OCI-LY7 (cell line): ENCODE measurements around the gene CCDC74A. TPM values are rescaled to one million over a fixed set of nuclear protein-coding genes. Genes with fewer than 3 reads are reported as not detected.
"Not testable (repeated sequence)": the region's sequence is repeated elsewhere in the genome, so short reads cannot be mapped to it uniquely, and the experiment has no call there.

Experiments
- BruUV-seq: library from RNA; stranded (reverse); fragments of 400-500 nt; replicated peaks from 2 replicates; lab custom pipeline; 2021; lab: Mats Ljungman, UMichigan
- CTCF ChIA-PET: fragments of 300-600 bp; sonication (Branson Sonifier 250); formaldehyde crosslinking; loops from one replicate; lab custom pipeline; 2022; ENCODE audit warnings: antibody characterized with exemption; ENCODE audit not compliant: unreplicated experiment; lab: Charles Lee
- POLR2A ChIA-PET: fragments of 300-600 bp; sonication (Branson Sonifier 250); formaldehyde crosslinking; loops from one replicate; lab custom pipeline; 2022; ENCODE audit warnings: antibody characterized with exemption; lab: Charles Lee
- DNase-seq: peaks from one replicate; pipeline ENCODE4 v3.0.0-alpha.2; 2015; ENCODE audit warnings: low spot score
- H2AFZ ChIP-seq: fragments of 200-600 bp; sonication (generic), shearing (Covaris generic); 2 replicates; pipeline ENCODE4 v1.6.1; 2014; ENCODE audit warnings: mild to moderate bottlenecking, antibody characterized with exemption, low read length, moderate library complexity
- H3K27ac ChIP-seq: fragments of 200-600 bp; sonication (generic); 2 replicates; pipeline ENCODE4 v1.5.1; 2014; ENCODE audit warnings: mixed run types, low read depth, mild to moderate bottlenecking, moderate library complexity, low read length, inconsistent platforms; ENCODE audit not compliant: poor library complexity, severe bottlenecking
- H3K36me3 ChIP-seq: fragments of 200-600 bp; sonication (generic); 2 replicates; pipeline ENCODE4 v1.6.1; 2014; ENCODE audit warnings: mild to moderate bottlenecking, antibody characterized with exemption, low read length, moderate library complexity, mixed read lengths; ENCODE audit not compliant: insufficient read depth
- H3K4me1 ChIP-seq: fragments of 200-600 bp; sonication (generic); 2 replicates; pipeline ENCODE4 v1.5.1; 2014; ENCODE audit warnings: mild to moderate bottlenecking, low read length; ENCODE audit not compliant: insufficient read depth, poor library complexity, severe bottlenecking
- H3K4me2 ChIP-seq: fragments of 200-600 bp; sonication (generic); 2 replicates; pipeline ENCODE4 v1.6.1; 2014; ENCODE audit warnings: mild to moderate bottlenecking, low read length
- H3K4me3 ChIP-seq: fragments of 200-600 bp; sonication (generic); 2 replicates; pipeline ENCODE4 v1.5.1; 2014; ENCODE audit warnings: mild to moderate bottlenecking, low read depth, low read length; ENCODE audit not compliant: poor library complexity, severe bottlenecking
- H3K79me2 ChIP-seq: fragments of 200-600 bp; sonication (generic); 2 replicates; pipeline ENCODE4 v1.6.1; 2016; ENCODE audit warnings: low read depth, mild to moderate bottlenecking, low read length, moderate library complexity, mixed read lengths; ENCODE audit not compliant: insufficient read depth
- H3K9me2 ChIP-seq: fragments of 200-600 bp; sonication (generic); 2 replicates; pipeline ENCODE4 v1.6.1; 2016; ENCODE audit warnings: mild to moderate bottlenecking, low read length, mixed read lengths; ENCODE audit not compliant: insufficient read depth
- H3K9me3 ChIP-seq: fragments of 200-600 bp; sonication (generic); 2 replicates; pipeline ENCODE4 v1.6.1; 2014; ENCODE audit warnings: mild to moderate bottlenecking, mixed run types, low read length, mixed read lengths
- H4K20me1 ChIP-seq: fragments of 200-600 bp; sonication (generic); 2 replicates; pipeline ENCODE4 v1.6.1; 2014; ENCODE audit warnings: mild to moderate bottlenecking, antibody characterized with exemption, low read length, moderate library complexity, mixed read lengths; ENCODE audit not compliant: insufficient read depth
- intact Hi-C: fragments of 100-400 bp; cut with micrococcal nuclease; formaldehyde crosslinking; loops from one replicate; pipeline ENCODE4 v1.10.0; 2022; ENCODE audit not compliant: unreplicated experiment
- total RNA-seq, 2 experiments: library from RNA; depleted of rRNA in 1 of 2; stranded (reverse); fragments of >200 nt in 1 of 2; shearing (Covaris generic) in 1 of 2; gene quantifications; 2 replicates each; pipeline ENCODE4 v1.2.3, GENCODE V29; 2014 to 2022

CCDC74A gene
- total RNA-seq, 2 experiments from 2014 or later: 27.1 to 57.4 TPM

DNA sequence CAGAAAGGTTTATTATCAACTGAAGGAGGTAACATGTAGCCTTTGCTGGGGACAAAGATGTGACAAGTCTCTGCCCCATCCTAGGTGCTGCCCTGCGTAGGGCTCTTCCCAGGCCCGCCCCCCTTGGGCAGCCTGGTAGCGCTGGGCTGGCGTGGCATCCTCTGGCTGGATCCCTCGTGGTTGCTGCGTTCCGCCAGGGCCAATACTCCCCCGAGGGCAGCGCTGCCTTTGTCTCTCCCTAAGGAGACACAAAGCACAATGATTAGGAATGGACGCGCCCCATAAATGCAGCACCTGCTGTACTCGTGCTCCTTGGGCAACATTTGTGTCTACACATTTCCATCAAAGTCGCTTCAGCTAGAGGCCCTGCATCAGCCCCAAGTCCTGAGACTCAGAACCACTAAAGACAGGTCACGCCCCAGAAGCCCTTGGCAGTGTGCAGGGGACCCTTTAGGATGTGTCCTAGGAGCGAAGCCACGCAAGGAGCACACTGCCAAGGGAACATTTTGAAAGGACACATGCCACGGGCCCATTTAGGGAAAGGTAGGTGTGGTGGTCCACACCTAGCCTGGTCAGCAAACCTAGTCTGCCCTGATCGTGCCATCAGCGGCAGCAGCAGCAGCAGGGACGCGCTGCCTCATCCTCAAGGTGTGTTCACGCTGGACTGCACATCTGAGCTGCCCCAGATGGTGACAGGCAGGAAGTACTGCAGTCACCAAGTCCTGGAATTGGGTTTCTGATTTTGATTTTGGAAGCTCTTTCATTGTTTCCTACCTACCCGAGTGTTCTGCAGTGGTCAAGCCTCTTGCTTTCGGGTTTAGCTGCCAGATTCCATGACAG lies 43.5 kb upstream of the CCDC74A start:
- H3K9me2 ChIP-seq, H3K27ac ChIP-seq, BruUV-seq, H4K20me1 ChIP-seq, intact Hi-C loops, DNase-seq, POLR2A ChIA-PET, CTCF ChIA-PET, H2AFZ ChIP-seq, H3K9me3 ChIP-seq, H3K4me2 ChIP-seq, H3K4me1 ChIP-seq, H3K4me3 ChIP-seq: not testable (repeated sequence)
- peaks cover 46% of the 10 kb centered on the region for H3K36me3 ChIP-seq
- peaks cover 27% of the 10 kb centered on the region; the same call in 1 of the 2 replicates for H3K79me2 ChIP-seq

DNA sequence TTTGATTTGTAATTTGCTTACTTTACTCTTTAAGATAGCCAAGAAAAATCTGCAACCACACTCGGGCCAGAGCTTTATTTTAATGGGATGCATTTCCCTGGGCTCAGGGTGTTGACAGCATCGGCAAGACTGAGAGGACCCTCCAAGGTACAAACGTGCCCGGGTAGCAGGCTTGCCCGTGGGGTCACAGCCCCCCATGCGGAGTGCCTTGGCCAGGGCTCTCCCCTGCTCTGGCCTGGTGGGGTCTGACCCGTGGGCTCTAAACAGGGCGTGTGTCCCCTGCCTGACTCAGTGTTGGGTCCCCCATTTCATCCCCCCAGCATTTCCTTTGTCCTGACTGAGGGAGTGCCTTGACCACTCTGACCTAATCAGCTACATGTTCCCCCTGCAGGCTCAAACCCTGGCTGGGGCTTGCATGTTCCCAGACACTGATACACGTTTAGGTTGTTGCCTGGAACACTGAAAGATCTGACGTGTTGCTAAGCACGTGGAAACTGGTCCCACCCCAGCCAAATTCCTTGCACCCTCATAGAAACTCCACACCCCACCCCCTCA lies 42.7 kb upstream of the CCDC74A start:
- BruUV-seq, H3K4me1 ChIP-seq, POLR2A ChIA-PET, H3K27ac ChIP-seq, H3K9me2 ChIP-seq, H3K4me2 ChIP-seq, DNase-seq, H3K4me3 ChIP-seq, H3K9me3 ChIP-seq, H2AFZ ChIP-seq, intact Hi-C loops, H4K20me1 ChIP-seq, CTCF ChIA-PET: not testable (repeated sequence)
- H3K79me2 ChIP-seq: peaks cover 34% of the 10 kb centered on the region; the same call in 1 of the 2 replicates
- peaks cover 51% of the 10 kb centered on the region for H3K36me3 ChIP-seq

DNA sequence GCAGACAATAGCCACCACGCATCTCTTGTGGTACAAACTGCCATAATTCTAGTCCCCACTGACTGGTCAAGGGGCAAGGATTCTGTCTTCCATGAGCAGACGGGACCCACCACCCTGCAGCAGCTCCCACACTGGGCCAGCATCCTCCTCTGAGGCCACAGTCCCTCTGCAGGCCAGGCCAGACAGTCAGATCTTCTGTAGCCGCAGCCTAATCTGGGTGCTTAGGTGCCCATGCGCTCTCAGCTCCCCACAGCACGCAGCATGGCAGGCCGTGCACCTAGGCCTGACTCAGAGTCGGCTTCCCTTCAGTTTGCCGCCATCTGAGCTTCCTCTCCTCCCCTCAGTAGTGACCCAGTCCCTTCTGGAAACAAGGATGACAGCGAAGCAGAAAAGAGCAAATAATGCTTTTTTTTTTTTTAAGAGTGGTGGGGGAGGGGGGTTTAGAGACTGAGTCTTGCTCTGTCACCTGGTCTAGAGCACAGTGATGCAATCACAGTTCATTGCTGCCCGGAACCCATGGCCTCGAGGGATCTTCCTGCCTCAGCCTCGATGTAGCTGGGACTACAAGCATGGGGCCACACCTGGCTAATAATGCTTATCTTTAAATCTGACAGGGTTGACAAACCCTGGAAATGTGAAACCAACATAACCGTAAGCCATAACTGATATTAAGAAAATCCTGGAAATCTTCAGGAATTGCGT lies 41.3 kb upstream of the CCDC74A start:
- DNase-seq, H2AFZ ChIP-seq, H3K4me3 ChIP-seq, H3K27ac ChIP-seq, H3K4me2 ChIP-seq, POLR2A ChIA-PET, H3K9me3 ChIP-seq, H3K9me2 ChIP-seq, BruUV-seq, H4K20me1 ChIP-seq, CTCF ChIA-PET, intact Hi-C loops: not testable (repeated sequence)
- Histone ChIP-seq H3K4me1 (peaks cover 11% of the 10 kb centered on the region), H3K36me3 (peaks cover 62% of the 10 kb centered on the region), H3K79me2 (peaks cover 48% of the 10 kb centered on the region; the same call in 1 of the 2 replicates)
